GM18868 (cell line): ENCODE data around the gene CAPN9.
"Not testable (repeated sequence)": the region's sequence is repeated elsewhere in the genome, so short reads cannot be mapped to it uniquely, and the experiment has no call there.

ENCODE experiments used
- ATAC-seq: cut with Tn5 transposase; IDR thresholded peaks from one replicate; pipeline ENCODE4 v1.9.1; 2021; ENCODE audit warnings: mild to moderate bottlenecking, moderate library complexity; ENCODE audit not compliant: unreplicated experiment

The CAPN9 gene

GRCh38 chr1:230822092-230822581, 74.9 kb downstream of the CAPN9 start:
- no peak for ATAC-seq

- ATAC-seq: no peak
These were observed 76.2 kb downstream of the CAPN9 start for GRCh38 chr1:230823426-230823825.

- ATAC-seq: no peak
These were observed 76.8 kb downstream of the CAPN9 start for GRCh38 chr1:230823931-230824381.

DNA sequence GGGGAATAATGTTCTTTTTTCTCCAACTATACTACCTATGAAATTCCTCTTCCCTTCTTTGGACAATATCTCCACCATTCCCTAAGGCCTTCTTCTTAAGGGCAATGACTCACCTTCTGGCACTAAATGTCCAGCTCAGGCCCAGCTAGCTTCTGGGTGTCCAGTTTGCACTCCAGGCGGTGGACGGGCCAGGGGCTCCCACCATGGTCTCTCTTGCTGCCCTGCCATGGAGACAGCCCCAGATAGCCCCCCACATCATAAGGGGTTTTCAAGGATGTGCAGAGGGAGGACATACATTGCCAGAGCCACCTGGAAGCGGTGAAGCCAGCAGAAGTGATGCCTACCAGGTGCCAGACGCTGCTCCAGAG, 77.3 kb downstream of the CAPN9 start:
- ATAC-seq: no peak

GRCh38 chr1:230824919-230825721, 77.9 kb downstream of the CAPN9 start:
- no peak for ATAC-seq

GRCh38 chr1:230825761-230826160, 78.6 kb downstream of the CAPN9 start:
- ATAC-seq: no peak

- no peak for ATAC-seq
These were observed 79.1 kb downstream of the CAPN9 start for GRCh38 chr1:230826166-230826875.

- no peak for ATAC-seq
These were observed 80.0 kb downstream of the CAPN9 start for GRCh38 chr1:230827081-230827681.

DNA sequence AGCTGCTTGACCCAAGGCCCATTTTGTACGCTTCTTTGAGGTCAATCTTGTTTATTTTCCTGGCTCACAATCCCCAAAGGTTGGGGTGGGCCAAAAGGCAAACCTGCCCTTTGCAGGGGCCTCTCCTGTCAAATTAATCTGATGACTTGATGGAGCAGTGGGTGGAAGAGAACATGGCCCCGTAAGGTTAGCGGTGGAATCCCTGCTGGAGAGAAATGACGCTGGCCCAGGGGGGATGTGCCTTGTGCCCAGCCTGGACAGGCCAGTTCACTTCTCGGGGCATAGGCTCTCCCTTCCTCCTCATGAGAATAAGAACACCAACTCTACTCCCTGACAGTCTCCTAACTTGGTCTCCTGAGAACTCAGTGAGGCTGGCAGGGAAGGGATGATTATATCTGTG, 80.6 kb downstream of the CAPN9 start:
- ATAC-seq: no peak

DNA sequence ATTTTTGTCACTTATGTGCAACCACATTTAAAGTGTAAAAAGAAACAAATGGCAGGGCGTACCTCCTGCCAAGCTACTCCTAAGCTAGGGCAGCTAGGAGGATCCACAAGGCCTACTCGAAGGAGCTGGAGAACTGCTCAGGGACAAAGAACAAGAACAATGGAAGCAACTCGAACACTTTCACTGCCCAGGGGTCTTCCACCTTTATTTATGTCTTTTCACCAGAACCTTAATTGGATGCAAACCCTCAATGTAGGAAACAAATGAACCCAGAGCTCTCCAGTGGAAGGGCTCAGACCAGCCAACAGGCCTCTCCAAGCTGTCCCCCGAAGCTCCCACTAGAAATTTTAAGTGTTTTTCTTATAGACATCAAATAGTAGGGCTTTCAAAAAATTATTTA, 81.2 kb downstream of the CAPN9 start:
- no peak for ATAC-seq

GRCh38 chr1:230831771-230832170, 84.6 kb downstream of the CAPN9 start:
- ATAC-seq: no peak

GRCh38 chr1:230832476-230832875, 85.3 kb downstream of the CAPN9 start:
- no peak for ATAC-seq

- ATAC-seq: no peak
These were observed 86.3 kb downstream of the CAPN9 start for GRCh38 chr1:230833511-230833910.

- no peak for ATAC-seq
These were observed 87.1 kb downstream of the CAPN9 start for GRCh38 chr1:230834292-230834691.

DNA sequence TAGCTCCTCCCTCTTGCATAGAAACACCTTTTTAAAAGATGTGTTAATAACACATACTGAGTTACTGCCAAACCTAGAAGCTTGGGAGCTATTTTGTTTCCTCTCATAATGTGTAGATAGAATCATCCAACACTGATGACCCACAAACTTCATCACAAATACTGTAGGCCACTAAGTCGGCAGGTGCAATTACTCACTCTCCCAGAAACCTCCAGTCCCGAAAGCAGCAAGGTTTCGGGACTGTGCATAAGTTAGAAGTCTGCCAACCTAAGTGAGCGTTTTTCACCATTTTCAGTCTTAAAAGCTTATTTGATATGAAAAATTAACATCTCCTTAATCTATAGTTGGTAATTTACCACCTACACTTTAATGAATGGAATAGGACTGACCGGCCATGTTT, 89.2 kb downstream of the CAPN9 start:
- ATAC-seq: no peak

DNA sequence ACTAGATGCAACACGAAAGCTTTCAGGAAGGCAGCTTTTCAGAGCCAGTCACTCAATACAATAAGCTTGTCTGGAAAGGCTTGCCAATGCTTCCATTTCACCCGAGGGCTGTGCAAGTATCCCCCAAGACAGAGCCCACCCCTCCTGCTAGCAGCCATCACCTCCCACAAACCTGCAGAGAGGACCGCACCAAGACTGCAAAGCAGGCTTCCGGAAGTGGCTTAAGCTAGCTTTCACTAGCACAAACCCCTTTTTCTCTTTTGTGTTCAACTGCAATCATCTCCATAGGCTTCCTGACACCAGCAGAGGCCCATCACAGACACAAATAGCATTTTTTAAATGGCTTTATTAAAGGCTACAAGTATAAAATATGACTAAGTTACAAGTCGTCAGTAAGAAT, 89.6 kb downstream of the CAPN9 start:
- ATAC-seq: no peak

- ATAC-seq: no peak
These were observed 92.0 kb downstream of the CAPN9 start for GRCh38 chr1:230839173-230839572.

DNA sequence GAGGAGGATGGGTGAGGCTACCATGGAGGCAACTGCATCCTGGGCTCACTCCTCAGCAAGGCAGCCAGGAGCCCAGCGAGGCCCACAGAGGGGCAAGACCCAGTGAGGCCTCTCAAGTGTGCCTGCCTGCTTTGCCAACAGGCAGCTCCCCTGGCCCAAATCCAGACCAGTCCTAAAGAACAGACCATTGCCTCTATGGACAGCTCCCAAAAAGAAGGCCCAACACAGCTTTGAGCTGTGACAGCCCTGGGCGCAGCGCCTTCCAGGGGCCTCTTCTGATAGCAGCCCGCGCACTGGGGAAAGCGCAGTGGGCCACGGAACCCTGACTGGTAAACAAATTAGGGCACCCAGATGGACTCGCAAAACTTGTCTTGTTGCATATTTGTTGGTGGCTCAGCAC, 95.6 kb downstream of the CAPN9 start:
- no peak for ATAC-seq

GRCh38 chr1:230843503-230844309, 96.5 kb downstream of the CAPN9 start:
- no peak for ATAC-seq

DNA sequence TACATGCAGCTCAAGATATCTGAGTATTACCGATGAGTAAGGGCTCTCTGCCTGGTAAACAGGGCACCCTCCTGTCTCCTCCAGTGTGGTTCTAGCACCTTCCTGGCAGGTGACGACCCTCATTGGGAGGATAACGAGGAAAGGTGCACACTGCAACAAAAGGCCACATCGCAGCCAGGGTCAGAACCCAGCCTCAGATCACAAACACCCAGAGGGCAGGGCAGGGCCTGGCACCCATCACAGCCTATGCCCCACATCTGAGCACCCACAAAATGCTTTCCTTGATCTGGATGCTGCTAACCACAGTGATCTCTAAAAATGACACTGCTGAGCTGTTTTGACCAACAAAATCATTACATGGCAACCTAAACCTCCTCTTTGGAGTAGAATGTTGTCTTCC, 97.4 kb downstream of the CAPN9 start:
- ATAC-seq: no peak

- ATAC-seq: not testable (repeated sequence)
These were observed 98.0 kb downstream of the CAPN9 start for GRCh38 chr1:230845184-230845583.
